ENCODE data around the gene UGT1A5.

GRCh38 chr2:233718552-233718951, 5.8 kb downstream of the UGT1A5 start, which contains the start of gene UGT1A4:
- no peak for TF ChIP-seq CTCF (IDR thresholded peaks at IDR 0.05)
- no peak for TF ChIP-seq POLR2AphosphoS5 (IDR thresholded peaks at IDR 0.05; ENCODE audit: insufficient read depth in 1 of 2, low read depth in 1 of 2)
- no peak for TF ChIP-seq POLR2A (IDR thresholded peaks at IDR 0.05)

Data from vagina (tissue), 2 donors.